Measurements from ENCODE around the gene CENPB. TPM values are rescaled to one million over a fixed set of nuclear protein-coding genes. Genes with fewer than 3 reads are reported as not detected.

The CENPB gene
- total and polyA plus RNA-seq, 10 of the 15 experiments (the other 5 are each of a cell fraction or from before 2014, with no cell fraction given): 0.16 to 71.2 (median 14.0) TPM

GRCh38 chr20:3766422-3767109 lies 20.0 kb downstream of the CENPB start:
- peaks cover 14% of the 10 kb centered on the region for H3K79me2 ChIP-seq (ENCODE audit: control insufficient read depth, insufficient read depth, low read length)
- H3K27ac ChIP-seq (ENCODE audit: control insufficient read depth, insufficient read depth): no peak overlapping the region
- ChIA-PET SMC1A (ENCODE audit: uncharacterized antibody, unreplicated experiment) (interaction anchor here (0.6 to 0.7 kb wide), 2 partner anchors 81 to 88 kb away, joined by 3 to 4 read pairs; no protein-coding TSS in a partner anchor), RAD21 (ENCODE audit: unreplicated experiment) (interaction anchor here (1.3 to 1.4 kb wide), 2 partner anchors 54 to 90 kb away, joined by 3 to 7 read pairs; partner anchors contain the start of gene AP5S1), POLR2A (interaction anchor here (0.6 to 2.5 kb wide), 3 partner anchors 13 to 336 kb away, joined by 5 to 10 read pairs (median 9); partner anchors contain the start of gene AP5S1), CTCF (interaction anchor here (1.1 to 5.7 kb wide), 8 partner anchors 9 to 306 kb away, joined by 3 to 52 read pairs (median 15); partner anchors contain the start of gene CENPB)
- intact Hi-C loops (cut with micrococcal nuclease; ENCODE audit: unreplicated experiment): loop anchor here (2.0 to 5.0 kb wide), 3 partner anchors 14 to 89 kb away; no protein-coding TSS in a partner anchor
- H2AFZ ChIP-seq (ENCODE audit: control insufficient read depth, low read depth, low read length): peak overlapping the region; percentile 96
- ATAC-seq (no peak), FAIRE-seq (no peak), DNase-seq (ENCODE audit: low read depth, low spot score) (no peak)
- no peaks in the 10 kb centered on the region for H4K20me1 ChIP-seq (ENCODE audit: control insufficient read depth, insufficient read depth)
- H3K27me3 ChIP-seq (replicated peaks in 1 of 2; ENCODE audit: control insufficient read depth in 2 of 2, insufficient read depth in 2 of 2, low read length in 1 of 2): no peaks in the 10 kb centered on the region
- peaks cover 24% of the 10 kb centered on the region for H3K4me1 ChIP-seq (ENCODE audit: control insufficient read depth, insufficient read depth, low read length)
- H3K36me3 ChIP-seq (ENCODE audit: control insufficient read depth in 2 of 2, insufficient read depth in 2 of 2, low read length in 1 of 2): no peaks in the 10 kb centered on the region; a peak in 1 of 4 replicates
- BruUV-seq (replicated peaks): no TSS peak
- TF ChIP-seq SPI1 (IDR thresholded peaks at IDR 0.05; ENCODE audit: borderline replicate concordance, insufficient read depth, low read depth, low read length): no peak
- TF ChIP-seq FOS (IDR thresholded peaks at IDR 0.05; ENCODE audit: borderline replicate concordance, extremely low read depth, insufficient read length): no peak
- TF ChIP-seq NBN (IDR thresholded peaks at IDR 0.05): no peak
- TF ChIP-seq POU2F2 (IDR thresholded peaks at IDR 0.05; ENCODE audit: borderline replicate concordance, low read depth, low read length): no peak
- no peak for TF ChIP-seq MXI1 (IDR thresholded peaks at IDR 0.05; ENCODE audit: low read depth, low read length)
- TF ChIP-seq ZBTB4 (CRISPR knock-in tag; IDR thresholded peaks at IDR 0.05): no peak
- no peak for TF ChIP-seq SUPT20H (IDR thresholded peaks at IDR 0.05; ENCODE audit: borderline replicate concordance, control insufficient read depth, low read depth, low read length)
- TF ChIP-seq KAT2A (conservative IDR thresholded peaks at IDR 0.05; ENCODE audit: control insufficient read depth, low read depth, low read length): no peak
- no peak for TF ChIP-seq CEBPZ (IDR thresholded peaks at IDR 0.05; ENCODE audit: low read depth, low read length)
- no peak for TF ChIP-seq BCL11A (IDR thresholded peaks at IDR 0.05; ENCODE audit: low read depth, low read length)
- TF ChIP-seq YY1 (IDR thresholded peaks at IDR 0.05; ENCODE audit: low read depth, low read length): no peak
- TF ChIP-seq MYB (IDR thresholded peaks at IDR 0.05; ENCODE audit: borderline replicate concordance, low read depth, low read length): no peak
- no peak for TF ChIP-seq ZNF622 (IDR thresholded peaks at IDR 0.05)
- TF ChIP-seq NRF1 (conservative IDR thresholded peaks at IDR 0.05; ENCODE audit: low read depth, low read length): no peak
- peak overlapping the region; percentile 82 for H3K9ac ChIP-seq (ENCODE audit: control insufficient read depth, insufficient read depth, low read length)
- peak overlapping the region; percentile 94 for H3K4me2 ChIP-seq (ENCODE audit: control insufficient read depth, insufficient read depth)
- peak overlapping the region; percentile 89 for H3K4me3 ChIP-seq
- WGBS (ENCODE audit: insufficient coverage, insufficient replicate concordance, low lambda C conversion rate, missing lambda C conversion rate): under 1% methylated on average over 9 of the region's 9 CpGs
- in situ Hi-C loops (cut with MboI): no loop called here
- H3K9me3 ChIP-seq (replicated peaks; ENCODE audit: control insufficient read depth, insufficient read depth, low read length): no peaks in the 10 kb centered on the region
